ENCODE results near the gene CTTN.

CTTN gene

GRCh38 chr11:70394211-70394950, 3.9 kb upstream of the CTTN start:
- no peak overlapping the region for H3K4me3 ChIP-seq
- no peak overlapping the region for H3K27ac ChIP-seq
- peaks cover 17% of the 10 kb centered on the region for H3K27me3 ChIP-seq
- H3K9ac ChIP-seq, result no peak overlapping the region
- no peaks in the 10 kb centered on the region for H3K9me3 ChIP-seq
- no peaks in the 10 kb centered on the region for H3K36me3 ChIP-seq
- H4K20me1 ChIP-seq, result peaks cover 27% of the 10 kb centered on the region
- no peak for TF ChIP-seq Cebpa-rat (IDR thresholded peaks at IDR 0.05)
- H3K4me2 ChIP-seq, result no peak overlapping the region
- H3K4me1 ChIP-seq, result peaks cover 25% of the 10 kb centered on the region

DNA sequence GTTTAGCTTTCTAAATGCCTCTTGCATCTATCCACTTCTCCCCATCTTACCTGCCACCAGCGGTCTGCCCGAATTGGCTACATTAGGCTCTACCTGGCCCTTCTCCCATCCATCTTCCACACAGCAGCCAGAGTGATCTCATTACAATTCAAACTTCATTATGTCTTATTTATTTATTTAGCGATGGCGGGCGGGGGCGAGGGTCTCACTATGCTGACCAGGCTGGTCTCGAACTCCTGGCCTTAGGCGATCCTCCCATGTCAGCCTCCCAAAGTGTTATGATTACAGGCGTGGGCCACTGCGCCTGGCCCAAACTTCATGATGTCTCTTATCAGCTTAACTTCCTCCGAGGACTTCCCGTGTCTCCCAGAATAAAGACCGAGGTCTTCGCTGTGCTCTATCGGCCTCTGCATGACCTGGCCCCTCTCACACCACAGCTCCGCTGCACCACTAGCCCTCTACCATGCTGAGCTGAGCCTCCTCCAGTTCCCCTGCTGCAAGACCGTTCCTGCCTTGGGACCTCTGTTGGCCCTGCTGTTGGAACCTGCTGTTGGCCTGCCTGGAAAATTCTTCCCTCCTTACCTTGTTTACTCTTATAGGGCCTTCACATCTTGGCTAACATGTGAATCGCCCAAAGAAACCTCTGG, 870 bp upstream of the CTTN start:
- Histone ChIP-seq H3K27me3 (peaks cover 46% of the 10 kb centered on the region), H3K4me1 (peaks cover 30% of the 10 kb centered on the region), H3K4me2 (peak overlapping the region; percentile 94), H3K9ac (no peak overlapping the region), H3K36me3 (no peaks in the 10 kb centered on the region), H4K20me1 (peaks cover 52% of the 10 kb centered on the region), H3K4me3 (peak overlapping the region; percentile 62), H3K27ac (no peak overlapping the region), H3K9me3 (no peaks in the 10 kb centered on the region)
- TF ChIP-seq Cebpa-rat (IDR thresholded peaks at IDR 0.05), result no peak

DNA sequence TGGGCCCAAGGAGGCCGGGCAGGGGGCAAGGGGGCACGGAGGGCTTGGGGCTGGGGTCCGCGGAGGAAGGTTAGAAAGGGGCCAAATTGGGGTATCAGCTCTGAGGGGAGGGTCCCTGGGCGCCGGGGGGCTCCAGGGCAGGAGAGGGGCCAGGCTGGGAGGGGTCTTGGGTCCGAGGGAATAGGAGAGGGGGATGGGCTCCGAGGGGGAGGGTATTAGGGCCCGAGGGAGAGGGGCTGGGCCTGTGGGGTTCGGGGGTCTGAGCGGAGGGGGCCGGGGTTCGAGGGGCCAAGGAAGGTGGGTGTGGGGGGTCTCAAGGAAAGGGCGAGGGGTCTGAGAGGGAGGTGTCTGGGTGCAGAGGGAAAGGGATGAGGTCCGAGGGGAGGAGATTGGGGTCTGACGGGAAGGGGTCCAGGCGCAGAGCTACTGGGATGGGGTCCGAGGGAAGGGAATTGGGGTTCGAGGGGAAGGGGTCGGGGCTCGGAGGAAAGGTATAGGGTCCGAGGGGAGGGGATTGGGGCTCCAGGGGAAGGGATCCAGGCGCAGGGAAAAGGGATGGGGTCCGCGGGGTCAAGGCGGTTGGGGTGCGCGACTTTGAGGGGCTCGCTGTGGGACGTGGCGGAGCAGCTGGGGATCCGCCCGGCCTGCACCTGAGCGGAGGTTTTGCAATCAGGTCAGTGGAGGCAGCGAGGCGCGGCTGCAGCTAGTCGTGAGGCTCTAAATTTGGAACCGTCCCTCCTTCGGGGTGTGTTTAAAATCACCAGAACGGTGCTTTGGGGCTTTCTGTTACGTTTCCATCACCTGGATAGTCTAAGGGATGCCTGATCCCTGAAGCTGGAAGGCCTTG, 728 bp downstream of the CTTN start:
- TF ChIP-seq Cebpa-rat (IDR thresholded peaks at IDR 0.05), result no peak
- no peaks in the 10 kb centered on the region for H3K36me3 ChIP-seq
- peak overlapping the region; percentile 62 for H3K4me3 ChIP-seq
- peaks cover 30% of the 10 kb centered on the region for H3K4me1 ChIP-seq
- H3K27ac ChIP-seq, result no peak overlapping the region
- H4K20me1 ChIP-seq, result peaks cover 52% of the 10 kb centered on the region
- H3K9ac ChIP-seq, result no peak overlapping the region
- H3K9me3 ChIP-seq, result no peaks in the 10 kb centered on the region
- peak overlapping the region; percentile 94 for H3K4me2 ChIP-seq
- H3K27me3 ChIP-seq, result peaks cover 54% of the 10 kb centered on the region

DNA sequence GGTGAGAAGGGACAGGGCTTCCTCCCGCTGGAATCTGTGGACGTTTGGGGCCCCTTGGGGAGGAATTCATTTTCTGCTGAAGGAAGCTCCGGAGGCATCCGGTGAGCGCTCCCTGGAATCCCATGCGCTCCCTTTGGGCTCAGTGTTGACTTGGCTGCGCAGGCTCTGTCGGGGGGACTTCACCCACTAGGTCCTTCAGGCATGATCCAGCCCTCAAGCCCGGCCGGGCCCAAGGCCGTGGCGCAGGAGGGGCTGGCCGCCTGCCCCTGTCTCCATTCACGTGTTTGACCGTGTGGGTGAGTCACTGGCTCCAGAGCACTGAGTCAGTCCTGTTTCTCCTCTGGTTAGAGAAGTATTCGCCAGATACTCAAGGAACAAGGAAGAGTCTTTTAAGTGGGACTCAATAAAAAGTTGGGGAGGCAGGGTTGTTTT, 1.4 kb downstream of the CTTN start:
- no peak overlapping the region for H3K9ac ChIP-seq

GRCh38 chr11:70400643-70401042, 2.3 kb downstream of the CTTN start:
- Histone ChIP-seq H3K4me3 (no peak overlapping the region), H3K9ac (no peak overlapping the region), H3K4me2 (no peak overlapping the region), H3K9me3 (no peaks in the 10 kb centered on the region), H3K27me3 (peaks cover 63% of the 10 kb centered on the region), H3K4me1 (peaks cover 30% of the 10 kb centered on the region), H3K27ac (no peak overlapping the region), H3K36me3 (no peaks in the 10 kb centered on the region), H4K20me1 (peaks cover 52% of the 10 kb centered on the region)
- no peak for TF ChIP-seq Cebpa-rat (IDR thresholded peaks at IDR 0.05)

More for the DNA sequence above, 1.4 kb downstream of the CTTN start:
- Histone ChIP-seq H3K4me1 (peaks cover 30% of the 10 kb centered on the region), H3K27ac (no peak overlapping the region), H3K4me3 (no peak overlapping the region), H3K27me3 (peaks cover 57% of the 10 kb centered on the region), H4K20me1 (peaks cover 52% of the 10 kb centered on the region), H3K36me3 (no peaks in the 10 kb centered on the region), H3K9me3 (no peaks in the 10 kb centered on the region), H3K4me2 (peak overlapping the region; percentile 94)
- no peak for TF ChIP-seq Cebpa-rat (IDR thresholded peaks at IDR 0.05)

- TF ChIP-seq Cebpa-rat (IDR thresholded peaks at IDR 0.05), result no peak
- Histone ChIP-seq H3K9me3 (no peaks in the 10 kb centered on the region), H4K20me1 (peaks cover 47% of the 10 kb centered on the region), H3K4me2 (no peak overlapping the region), H3K27me3 (peaks cover 63% of the 10 kb centered on the region), H3K9ac (no peak overlapping the region), H3K4me1 (peaks cover 29% of the 10 kb centered on the region), H3K4me3 (no peak overlapping the region), H3K27ac (no peak overlapping the region), H3K36me3 (no peaks in the 10 kb centered on the region)
Observed at GRCh38 chr11:70402016-70402415, 3.7 kb downstream of the CTTN start.

GRCh38 chr11:70402685-70403084, 4.4 kb downstream of the CTTN start:
- H3K27ac ChIP-seq, result no peak overlapping the region
- H3K4me2 ChIP-seq, result no peak overlapping the region
- H3K27me3 ChIP-seq, result peaks cover 57% of the 10 kb centered on the region

DNA sequence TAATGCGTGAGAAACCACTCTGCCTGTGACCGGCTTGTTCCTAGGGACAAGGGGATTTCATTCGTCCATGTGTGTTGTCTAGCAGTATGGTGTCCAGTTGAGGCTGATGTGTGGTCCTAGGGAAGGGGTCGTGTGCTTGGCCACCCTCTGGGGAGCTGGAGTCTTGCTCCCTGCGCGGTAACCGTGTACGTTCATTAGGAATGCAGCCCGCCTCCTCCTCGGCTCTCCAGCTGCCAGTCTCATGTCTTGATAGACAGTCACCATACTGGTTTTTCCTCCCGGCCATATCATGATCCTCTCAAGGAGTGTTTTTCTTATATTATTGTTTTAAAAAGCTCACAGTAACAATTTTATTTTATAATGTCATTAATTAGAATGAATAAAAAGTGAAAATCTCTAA, 5.9 kb downstream of the CTTN start:
- Histone ChIP-seq H3K36me3 (no peaks in the 10 kb centered on the region), H3K9me3 (no peaks in the 10 kb centered on the region), H3K9ac (no peak overlapping the region), H3K4me1 (peaks cover 14% of the 10 kb centered on the region), H4K20me1 (peaks cover 27% of the 10 kb centered on the region), H3K27ac (no peak overlapping the region), H3K4me2 (no peak overlapping the region), H3K4me3 (no peak overlapping the region), H3K27me3 (peaks cover 53% of the 10 kb centered on the region)
- no peak for TF ChIP-seq Cebpa-rat (IDR thresholded peaks at IDR 0.05)

More at GRCh38 chr11:70402685-70403084, 4.4 kb downstream of the CTTN start:
- Histone ChIP-seq H3K36me3 (no peaks in the 10 kb centered on the region), H3K4me1 (peaks cover 22% of the 10 kb centered on the region), H3K9ac (no peak overlapping the region), H3K4me3 (no peak overlapping the region), H4K20me1 (peaks cover 40% of the 10 kb centered on the region), H3K9me3 (no peaks in the 10 kb centered on the region)
- TF ChIP-seq Cebpa-rat (IDR thresholded peaks at IDR 0.05), result no peak

DNA sequence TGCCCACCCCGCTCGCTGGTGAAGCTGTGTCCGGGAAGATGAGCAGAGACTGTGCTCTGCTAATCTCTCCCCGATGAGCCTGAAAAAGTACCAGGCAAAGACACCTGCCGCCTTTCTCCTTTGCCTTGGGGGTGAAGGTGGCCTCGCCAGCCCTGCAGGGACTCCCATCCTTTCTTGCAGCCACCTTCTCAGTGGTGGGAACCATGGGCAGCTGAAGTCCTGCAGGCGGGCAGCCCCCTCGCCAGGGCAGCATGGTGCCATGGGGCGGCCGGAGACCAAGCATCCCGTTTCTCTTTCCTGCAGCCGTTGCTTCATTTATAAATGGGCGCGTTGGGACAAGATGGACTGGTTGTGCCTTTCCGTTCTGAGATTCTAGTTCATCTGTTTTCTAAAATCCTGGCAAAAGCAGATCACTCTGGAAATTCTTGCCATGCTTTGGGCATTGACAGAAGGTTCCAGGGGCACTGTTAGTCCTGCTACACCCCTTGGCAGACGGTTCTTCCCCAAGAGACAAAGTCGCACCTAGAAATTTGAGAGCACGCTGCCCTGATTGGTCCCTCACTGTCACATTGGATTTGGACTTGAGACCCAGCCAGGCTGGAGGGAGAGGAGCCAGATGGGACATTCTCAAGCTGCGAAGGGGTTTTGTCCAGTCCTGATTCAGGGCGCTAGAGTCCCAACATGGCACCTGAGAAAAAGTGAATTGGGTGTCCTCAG, 7.5 kb downstream of the CTTN start:
- Histone ChIP-seq H3K4me1 (peaks cover 6% of the 10 kb centered on the region; the same call in 1 of the 2 replicates), H3K4me3 (no peak overlapping the region), H3K9ac (no peak overlapping the region), H4K20me1 (peaks cover 11% of the 10 kb centered on the region), H3K4me2 (no peak overlapping the region), H3K27me3 (peaks cover 37% of the 10 kb centered on the region), H3K27ac (no peak overlapping the region), H3K9me3 (no peaks in the 10 kb centered on the region), H3K36me3 (no peaks in the 10 kb centered on the region)
- no peak for TF ChIP-seq Cebpa-rat (IDR thresholded peaks at IDR 0.05)
